Measurements from ENCODE around the gene ANO5.
"Not testable (repeated sequence)": the region's sequence is repeated elsewhere in the genome, so short reads cannot be mapped to it uniquely, and the experiment has no call there.

GRCh38 chr11:22284991-22285390 lies 92.1 kb downstream of the ANO5 start:
- TF ChIP-seq POLR2A, CTCF (IDR thresholded peaks at IDR 0.05): not testable (repeated sequence)
